Stomach (tissue), 9 donors: ENCODE measurements around the gene NEO1. TPM values are rescaled to one million over a fixed set of nuclear protein-coding genes. Genes with fewer than 3 reads are reported as not detected.

Experiments used
- DNase-seq, 2 donors: peaks; one replicate each; pipeline versions ENCODE4 v3.0.0 to v3.0.0-alpha.2; 2013 to 2019
- H3K27ac ChIP-seq, 5 donors: fragments of 200-600 bp in 4 of 5; sonication (generic) in 4 of 5; one replicate each; pipeline ENCODE4 v1.5.1; 2013 to 2019; ENCODE audit warnings: mild to moderate bottlenecking in 1 of 5, moderate library complexity in 1 of 5
- H3K27me3 ChIP-seq, 3 donors: fragments of 200-600 bp; sonication (generic); one replicate each; pipeline ENCODE4 v1.5.1; 2017 to 2019; ENCODE audit warnings: mixed run types in 1 of 3
- H3K36me3 ChIP-seq, 4 donors: fragments of 200-600 bp; sonication (generic); 1 replicate in 3 of 4; 2 replicates in 1 of 4; pipeline ENCODE4 v1.5.1; 2016 to 2019
- H3K4me1 ChIP-seq, 4 donors: fragments of 200-600 bp; sonication (generic); one replicate each; pipeline ENCODE4 v1.5.1; 2016 to 2019
- H3K4me3 ChIP-seq, 4 donors: fragments of 200-600 bp; sonication (generic) in 3 of 4; one replicate each; pipeline ENCODE4 v1.5.1; 2016 to 2019; ENCODE audit warnings: mild to moderate bottlenecking in 1 of 4
- H3K9me3 ChIP-seq, 4 donors: fragments of 200-600 bp; sonication (generic); one replicate each; pipeline ENCODE4 v1.5.1; 2016 to 2019
- CTCF ChIP-seq, 7 experiments: fragments of 450-650 bp in 4 of 7; fragments of 200-600 bp in 3 of 7; sonication (generic) in 3 of 7; IDR thresholded peaks; one replicate each; pipeline ENCODE4 v1.5.1; 2016 to 2019; ENCODE audit warnings: antibody characterized with exemption in 7 of 7, control low read depth in 2 of 7, mild to moderate bottlenecking in 1 of 7
- EP300 ChIP-seq: sonication (generic); formaldehyde crosslinking; IDR thresholded peaks from one replicate; pipeline ENCODE4 v1.6.1; 2017; ENCODE audit warnings: antibody characterized with exemption
- POLR2A ChIP-seq, 4 donors: fragments of 450-650 bp; IDR thresholded peaks; one replicate each; pipeline ENCODE4 v1.6.1; 2016; ENCODE audit warnings: antibody characterized with exemption in 4 of 4, control low read depth in 2 of 4, mild to moderate bottlenecking in 1 of 4, moderate library complexity in 1 of 4
- POLR2AphosphoS5 ChIP-seq, 3 donors: sonication (generic); formaldehyde crosslinking; IDR thresholded peaks; one replicate each; pipeline ENCODE4 v1.6.1; 2016; ENCODE audit warnings: antibody characterized with exemption in 3 of 3
- WGBS, 5 donors: extraction: QIAGEN DNeasy Blood & Tissue Kit in 3 of 5; methylation state at CpG; one replicate each; pipeline versions ENCODE4 v1.1.5 to v1.1.7; 2013 to 2018; 5-methylcytosine and 5-hydroxymethylcytosine counted together
- intact Hi-C: fragments of 100-400 bp; cut with DNase I; formaldehyde crosslinking; loops from one replicate; pipeline ENCODE4 v1.15.1; 2023; ENCODE audit warnings: low total_unique reads
- polyA plus RNA-seq, 3 donors: library from polyadenylated mRNA; stranded (reverse); fragments of 200-250 nt; gene quantifications; one replicate each; pipeline ENCODE4 v1.2.3, GENCODE V29; 2013
- total RNA-seq, 5 donors: library from RNA; depleted of rRNA; stranded (reverse); fragments of >200 nt; gene quantifications; one replicate each; pipeline versions ENCODE4 v1.1.0 to v1.2.3, GENCODE V29; 2014 to 2016
- donor health status: healthy with polysubstance abuse.
- donor health status: Bipolar disorder and iron deficiency.
- donor health status: healthy.

Gene NEO1
- total and polyA plus RNA-seq, 8 donors: 4.7 to 182 (median 17.3) TPM

DNA sequence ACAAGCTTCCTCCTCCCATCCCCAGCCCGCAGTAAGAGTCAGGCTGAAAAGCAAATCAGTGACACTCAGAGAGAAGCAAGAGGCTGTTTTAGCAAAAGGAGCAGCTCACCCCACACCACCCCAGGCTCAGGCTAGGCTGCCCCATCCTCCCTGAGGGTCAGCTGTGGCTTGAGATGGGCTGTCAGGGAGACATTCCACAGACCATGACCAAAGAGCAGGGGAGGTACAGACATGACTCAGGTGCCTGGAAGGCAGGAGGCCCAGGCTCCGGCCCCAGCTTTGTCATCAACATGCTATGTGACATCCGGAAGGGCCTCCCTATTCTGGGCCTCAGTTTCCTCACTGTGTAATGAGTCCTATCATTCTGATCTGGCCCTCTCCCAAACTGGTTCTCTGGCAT is 291.8 kb downstream of the NEO1 start:
- Histone ChIP-seq H3K4me1 (no peaks in the 10 kb centered on the region), H3K36me3 (no peaks in the 10 kb centered on the region), H3K27me3 (peaks cover 0 to 20% (median 0%) of the 10 kb centered on the region in 3 donors), H3K27ac (no peak overlapping the region), H3K4me3 (no peak overlapping the region), H3K9me3 (peaks cover 0 to 5% (median 0%) of the 10 kb centered on the region in 4 donors)
- intact Hi-C loops: no loop called here
- no peak for DNase-seq
- TF ChIP-seq CTCF (IDR thresholded peaks at IDR 0.05) (no peak), POLR2AphosphoS5 (IDR thresholded peaks at IDR 0.05) (no peak), EP300 (no peak), POLR2A (IDR thresholded peaks at IDR 0.05) (no peak)
- 81 to 97% (median 86%) methylated on average over 3 of the region's 3 CpGs for WGBS, 5 donors

DNA sequence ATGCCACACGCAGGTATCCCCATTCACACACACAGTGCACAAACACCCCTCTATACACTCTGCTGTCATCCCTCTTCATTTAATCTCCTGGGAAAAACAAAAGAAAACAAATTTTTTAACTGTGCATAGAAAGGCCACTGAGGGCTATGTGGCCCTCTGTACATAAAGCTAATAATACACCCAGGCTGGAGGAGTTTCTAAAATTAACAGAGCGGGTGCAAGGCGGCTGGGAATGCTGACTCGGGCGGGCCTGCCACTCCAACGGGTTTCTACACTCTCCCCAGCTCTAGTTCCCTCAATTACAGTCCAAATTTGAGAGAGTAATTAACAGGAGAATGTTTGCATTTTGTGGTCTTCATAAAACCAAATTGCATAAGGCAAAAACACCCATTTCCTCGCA is 293.4 kb downstream of the NEO1 start:
- H3K27me3 ChIP-seq: peaks cover 0 to 25% (median 0%) of the 10 kb centered on the region in 3 donors
- intact Hi-C loops: no loop called here
- H3K36me3 ChIP-seq: no peaks in the 10 kb centered on the region
- no peak overlapping the region for H3K4me3 ChIP-seq
- DNase-seq: no peak
- H3K27ac ChIP-seq: no peak overlapping the region
- no peak for TF ChIP-seq EP300
- TF ChIP-seq POLR2AphosphoS5 (IDR thresholded peaks at IDR 0.05): no peak
- TF ChIP-seq POLR2A (IDR thresholded peaks at IDR 0.05): no peak
- TF ChIP-seq CTCF (IDR thresholded peaks at IDR 0.05): no peak
- H3K4me1 ChIP-seq: no peaks in the 10 kb centered on the region
- WGBS, 5 donors: 78 to 87% (median 82%) methylated on average over 7 of the region's 7 CpGs
- H3K9me3 ChIP-seq: peaks cover 0 to 5% (median 0%) of the 10 kb centered on the region in 4 donors

DNA sequence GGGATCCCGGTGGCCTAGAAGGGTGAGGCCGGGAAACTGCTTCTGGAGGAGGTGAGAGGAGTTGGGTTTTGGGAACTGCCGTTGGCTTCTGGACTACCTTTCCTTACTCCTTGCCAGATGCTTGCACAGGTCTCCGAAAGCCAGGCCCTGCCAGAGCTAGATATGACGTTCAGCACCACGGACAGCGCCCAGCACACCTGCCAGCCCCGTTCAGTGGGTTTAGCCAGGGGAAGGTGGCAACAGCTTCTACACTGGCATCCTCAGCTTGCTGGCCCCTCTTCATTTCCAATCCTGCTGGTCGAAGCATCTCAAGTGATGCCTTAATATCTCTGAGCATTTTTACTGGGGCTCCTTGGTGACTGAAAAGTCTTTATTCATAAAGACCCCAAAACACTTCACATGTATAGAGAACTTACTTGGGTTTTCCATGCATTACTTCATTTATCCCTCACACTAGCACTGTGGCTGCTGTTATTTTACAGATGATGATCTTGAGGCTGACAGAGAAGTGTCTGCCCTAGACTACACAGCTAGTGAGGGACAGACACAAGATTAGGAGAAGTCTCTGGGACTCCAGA is 294.6 kb downstream of the NEO1 start:
- no peak overlapping the region for H3K27ac ChIP-seq
- H3K4me3 ChIP-seq: no peak overlapping the region
- intact Hi-C loops: no loop called here
- peaks cover 0 to 5% (median 0%) of the 10 kb centered on the region in 4 donors for H3K9me3 ChIP-seq
- H3K4me1 ChIP-seq: no peaks in the 10 kb centered on the region
- no peaks in the 10 kb centered on the region for H3K36me3 ChIP-seq
- DNase-seq: peak; percentile 74 to 90
- H3K27me3 ChIP-seq: peaks cover 0 to 29% (median 0%) of the 10 kb centered on the region in 3 donors
- TF ChIP-seq POLR2A (IDR thresholded peaks at IDR 0.05): no peak
- no peak for TF ChIP-seq POLR2AphosphoS5 (IDR thresholded peaks at IDR 0.05)
- TF ChIP-seq EP300: no peak
- TF ChIP-seq CTCF (IDR thresholded peaks at IDR 0.05): no peak
- WGBS, 5 donors: 17 to 31% (median 21%) methylated on average over 7 to 9 of the region's 9 CpGs

DNA sequence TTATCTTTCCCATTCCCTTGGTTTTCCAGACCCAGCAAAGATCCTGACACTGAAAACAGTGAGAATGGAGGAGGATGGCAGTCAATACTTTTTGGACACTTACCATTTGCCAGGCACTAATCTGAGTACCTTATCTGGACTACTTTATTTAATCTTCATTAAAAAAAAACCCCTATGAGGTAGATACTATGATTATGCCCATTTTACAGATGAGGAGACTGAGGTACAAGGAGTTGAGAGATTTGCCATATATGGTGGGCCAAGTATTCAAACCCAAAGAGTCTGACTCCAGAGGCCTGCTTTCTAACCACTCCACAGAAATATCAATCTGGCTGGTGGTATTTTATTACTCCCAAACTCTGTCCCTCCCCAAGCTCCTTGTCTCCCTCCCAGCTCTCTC is 296.9 kb downstream of the NEO1 start:
- no peak overlapping the region for H3K27ac ChIP-seq
- H3K4me1 ChIP-seq: no peaks in the 10 kb centered on the region
- no peaks in the 10 kb centered on the region for H3K36me3 ChIP-seq
- DNase-seq: no peak
- intact Hi-C loops: no loop called here
- H3K9me3 ChIP-seq: no peaks in the 10 kb centered on the region
- peaks cover 0 to 50% (median 0%) of the 10 kb centered on the region in 3 donors for H3K27me3 ChIP-seq
- TF ChIP-seq CTCF (IDR thresholded peaks at IDR 0.05): no peak
- TF ChIP-seq POLR2AphosphoS5 (IDR thresholded peaks at IDR 0.05): no peak
- no peak for TF ChIP-seq EP300
- TF ChIP-seq POLR2A (IDR thresholded peaks at IDR 0.05): no peak
- no peak overlapping the region for H3K4me3 ChIP-seq
